ENCODE results near the gene MTMR6. TPM values are rescaled to one million over a fixed set of nuclear protein-coding genes. Genes with fewer than 3 reads are reported as not detected.
"Not testable (repeated sequence)": the region's sequence is repeated elsewhere in the genome, so short reads cannot be mapped to it uniquely, and the experiment has no call there.

MTMR6 gene
- total RNA-seq (2014; rRNA removed; shearing (Covaris generic)), result 23.1 and 24.8 TPM in 2 replicates

- Histone ChIP-seq H3K27me3 (no peaks in the 10 kb centered on the region), H3K4me1 (no peaks in the 10 kb centered on the region), H3K27ac (peak within 1 kb of the TSS; percentile 49), H3K36me3 (no peaks in the 10 kb centered on the region; the same call in 1 of the 2 replicates), H3K9me3 (replicated peaks) (no peaks in the 10 kb centered on the region), H3K4me3 (peak within 1 kb of the TSS; percentile 78)
- DNase-seq, result peak; percentile 93 to 94
Observed at GRCh38 chr13:25286969-25287961, at the start of gene MTMR6. Gene MTMR6, minus strand, starts transcription at chr13:25287488. Its CDS starts 241 bp downstream, at chr13:25287247.

- DNase-seq, result no peak
- H3K4me1 ChIP-seq, result peaks cover 2% of the 10 kb centered on the region; the same call in 1 of the 2 replicates
- H3K9me3 ChIP-seq (replicated peaks), result no peaks in the 10 kb centered on the region
- no peaks in the 10 kb centered on the region for H3K27me3 ChIP-seq
- no peak overlapping the region for H3K4me3 ChIP-seq
- peaks cover 88% of the 10 kb centered on the region for H3K36me3 ChIP-seq
- no peak overlapping the region for H3K27ac ChIP-seq
Observed at GRCh38 chr13:25335856-25336255, 48.6 kb upstream of the MTMR6 start.

- no peak overlapping the region for H3K27ac ChIP-seq
- no peaks in the 10 kb centered on the region for H3K27me3 ChIP-seq
- DNase-seq, result no peak
- H3K4me3 ChIP-seq, result no peak overlapping the region
- peaks cover 90% of the 10 kb centered on the region for H3K36me3 ChIP-seq
- no peaks in the 10 kb centered on the region for H3K4me1 ChIP-seq
- no peaks in the 10 kb centered on the region; the same call in 1 of the 2 replicates for H3K9me3 ChIP-seq (replicated peaks)
Observed at GRCh38 chr13:25330541-25330940, 43.3 kb upstream of the MTMR6 start.

GRCh38 chr13:25329706-25330105 lies 42.4 kb upstream of the MTMR6 start:
- Histone ChIP-seq H3K4me3 (no peak overlapping the region), H3K27ac (no peak overlapping the region), H3K36me3 (peaks cover 95% of the 10 kb centered on the region), H3K4me1 (no peaks in the 10 kb centered on the region), H3K27me3 (no peaks in the 10 kb centered on the region), H3K9me3 (replicated peaks) (no peaks in the 10 kb centered on the region; the same call in 1 of the 2 replicates)
- DNase-seq, result no peak

- no peaks in the 10 kb centered on the region for H3K27me3 ChIP-seq
- H3K9me3 ChIP-seq (replicated peaks), result no peaks in the 10 kb centered on the region; the same call in 1 of the 2 replicates
- DNase-seq, result no peak
- no peak overlapping the region for H3K27ac ChIP-seq
- H3K4me3 ChIP-seq, result no peak overlapping the region
- H3K36me3 ChIP-seq, result peaks cover 98% of the 10 kb centered on the region
- H3K4me1 ChIP-seq, result no peaks in the 10 kb centered on the region
Observed at GRCh38 chr13:25324100-25324499, 36.8 kb upstream of the MTMR6 start.

- Histone ChIP-seq H3K36me3 (peaks cover 100% of the 10 kb centered on the region), H3K4me3 (no peak overlapping the region), H3K9me3 (replicated peaks) (no peaks in the 10 kb centered on the region), H3K27me3 (no peaks in the 10 kb centered on the region), H3K27ac (no peak overlapping the region), H3K4me1 (no peaks in the 10 kb centered on the region)
- no peak for DNase-seq
Observed at GRCh38 chr13:25319771-25320170, 32.5 kb upstream of the MTMR6 start.

GRCh38 chr13:25318946-25319345 lies 31.7 kb upstream of the MTMR6 start:
- H3K9me3 ChIP-seq (replicated peaks); H3K27me3 ChIP-seq; H3K4me1 ChIP-seq; H3K4me3 ChIP-seq; DNase-seq; H3K27ac ChIP-seq: not testable (repeated sequence)
- peaks cover 100% of the 10 kb centered on the region for H3K36me3 ChIP-seq

GRCh38 chr13:25310891-25311290 lies 23.6 kb upstream of the MTMR6 start:
- H3K9me3 ChIP-seq (replicated peaks), result no peaks in the 10 kb centered on the region
- no peak overlapping the region for H3K4me3 ChIP-seq
- H3K27ac ChIP-seq, result no peak overlapping the region
- no peak for DNase-seq
- H3K4me1 ChIP-seq, result no peaks in the 10 kb centered on the region
- peaks cover 87% of the 10 kb centered on the region for H3K36me3 ChIP-seq
- H3K27me3 ChIP-seq, result no peaks in the 10 kb centered on the region

GRCh38 chr13:25306671-25307464 lies 19.6 kb upstream of the MTMR6 start:
- H3K4me3 ChIP-seq, result no peak overlapping the region
- H3K27ac ChIP-seq, result no peak overlapping the region
- H3K4me1 ChIP-seq, result peaks cover 3% of the 10 kb centered on the region; the same call in 1 of the 2 replicates
- DNase-seq, result no peak
- H3K9me3 ChIP-seq (replicated peaks), result no peaks in the 10 kb centered on the region
- H3K27me3 ChIP-seq, result no peaks in the 10 kb centered on the region
- peaks cover 68% of the 10 kb centered on the region for H3K36me3 ChIP-seq

GRCh38 chr13:25302121-25302520 lies 14.8 kb upstream of the MTMR6 start:
- no peaks in the 10 kb centered on the region for H3K9me3 ChIP-seq (replicated peaks)
- peaks cover 27% of the 10 kb centered on the region for H3K36me3 ChIP-seq
- peaks cover 3% of the 10 kb centered on the region; the same call in 1 of the 2 replicates for H3K4me1 ChIP-seq
- H3K27ac ChIP-seq, result peak overlapping the region; percentile 83
- H3K4me3 ChIP-seq, result peak overlapping the region; percentile 80
- DNase-seq, result no peak
- H3K27me3 ChIP-seq, result no peaks in the 10 kb centered on the region

GRCh38 chr13:25301347-25302113 lies 14.2 kb upstream of the MTMR6 start, which contains the start of gene NUP58:
Gene NUP58, plus strand, starts transcription at chr13:25301625. Its CDS starts 149 bp downstream, at chr13:25301774.
- DNase-seq, result peak; percentile 96
- Histone ChIP-seq H3K27ac (peak within 1 kb of the TSS; percentile 83), H3K36me3 (peaks cover 23% of the 10 kb centered on the region), H3K4me1 (peaks cover 3% of the 10 kb centered on the region; the same call in 1 of the 2 replicates), H3K4me3 (peak within 1 kb of the TSS; percentile 80), H3K9me3 (replicated peaks) (no peaks in the 10 kb centered on the region), H3K27me3 (no peaks in the 10 kb centered on the region)

- no peaks in the 10 kb centered on the region for H3K9me3 ChIP-seq (replicated peaks)
- peak in 1 of 2 experiments; percentile 34 for DNase-seq
- H3K36me3 ChIP-seq, result peaks cover 21% of the 10 kb centered on the region
- H3K4me3 ChIP-seq, result peak overlapping the region; percentile 80
- peak overlapping the region; percentile 83 for H3K27ac ChIP-seq
- no peaks in the 10 kb centered on the region; the same call in 1 of the 2 replicates for H3K27me3 ChIP-seq
- peaks cover 3% of the 10 kb centered on the region; the same call in 1 of the 2 replicates for H3K4me1 ChIP-seq
Observed at GRCh38 chr13:25300861-25301346, 13.6 kb upstream of the MTMR6 start.

GRCh38 chr13:25295701-25296100 lies 8.4 kb upstream of the MTMR6 start:
- no peak for DNase-seq
- no peak overlapping the region for H3K27ac ChIP-seq
- no peaks in the 10 kb centered on the region for H3K36me3 ChIP-seq

GRCh38 chr13:25295228-25295627 lies 7.9 kb upstream of the MTMR6 start:
- no peak for DNase-seq
- H3K27ac ChIP-seq, result no peak overlapping the region
- no peak overlapping the region for H3K4me3 ChIP-seq
- no peaks in the 10 kb centered on the region for H3K9me3 ChIP-seq (replicated peaks)
- H3K36me3 ChIP-seq, result no peaks in the 10 kb centered on the region
- no peaks in the 10 kb centered on the region for H3K4me1 ChIP-seq
- no peaks in the 10 kb centered on the region; the same call in 1 of the 2 replicates for H3K27me3 ChIP-seq

More at GRCh38 chr13:25295701-25296100, 8.4 kb upstream of the MTMR6 start:
- Histone ChIP-seq H3K4me3 (no peak overlapping the region), H3K9me3 (replicated peaks) (no peaks in the 10 kb centered on the region), H3K27me3 (no peaks in the 10 kb centered on the region; the same call in 1 of the 2 replicates), H3K4me1 (no peaks in the 10 kb centered on the region)
